Measurements from ENCODE around the gene OR10G7.

OR10G7 gene, protein sequence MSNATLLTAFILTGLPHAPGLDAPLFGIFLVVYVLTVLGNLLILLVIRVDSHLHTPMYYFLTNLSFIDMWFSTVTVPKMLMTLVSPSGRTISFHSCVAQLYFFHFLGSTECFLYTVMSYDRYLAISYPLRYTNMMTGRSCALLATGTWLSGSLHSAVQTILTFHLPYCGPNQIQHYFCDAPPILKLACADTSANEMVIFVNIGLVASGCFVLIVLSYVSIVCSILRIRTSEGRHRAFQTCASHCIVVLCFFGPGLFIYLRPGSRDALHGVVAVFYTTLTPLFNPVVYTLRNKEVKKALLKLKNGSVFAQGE

GRCh38 chr11:124041254-124041653 is at the start of gene OR10G7:
Gene OR10G7, minus strand, starts transcription at chr11:124041325. Its CDS starts 2,324 bp downstream, at chr11:124039001.
- no peak for DNase-seq

DNA sequence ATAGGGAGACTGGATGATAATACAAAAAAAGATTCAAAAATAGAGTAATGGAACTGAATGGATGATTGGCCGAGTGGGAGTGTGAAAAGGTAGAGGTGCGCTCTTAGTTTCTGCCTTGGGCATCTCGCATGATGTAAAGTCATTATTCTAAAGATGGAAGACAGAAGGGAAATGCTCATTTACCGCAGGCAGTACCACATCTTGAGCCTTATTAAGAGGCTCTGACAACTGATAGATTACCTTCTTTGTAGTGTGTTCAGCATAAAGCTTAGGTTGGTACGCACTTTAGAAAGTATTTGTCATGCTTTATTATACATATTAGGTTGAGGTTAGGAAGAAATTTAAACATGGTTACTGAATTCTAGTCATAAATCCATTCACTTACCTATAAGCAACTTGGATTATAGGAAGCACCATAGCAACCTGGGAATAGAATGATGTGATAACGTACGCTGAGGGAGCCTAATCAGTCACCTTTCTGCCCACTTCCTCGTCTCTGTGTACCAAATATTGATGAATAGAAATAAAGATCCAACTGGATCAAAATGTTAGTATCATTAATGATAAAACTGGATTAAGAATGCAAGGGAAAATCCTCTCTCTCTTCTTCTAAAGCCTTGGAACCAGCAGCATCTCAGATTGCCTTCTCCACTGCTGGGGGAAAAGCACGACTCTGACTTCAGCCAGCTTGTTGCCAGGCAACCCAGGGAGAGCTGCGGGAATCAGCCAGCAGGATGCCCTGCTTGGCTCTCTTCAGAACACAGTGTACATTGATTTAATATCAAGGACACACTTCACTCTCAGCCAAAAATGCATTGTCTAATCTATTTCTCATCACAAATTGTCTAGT is 45.1 kb upstream of the OR10G7 start:
- no peak for DNase-seq

DNA sequence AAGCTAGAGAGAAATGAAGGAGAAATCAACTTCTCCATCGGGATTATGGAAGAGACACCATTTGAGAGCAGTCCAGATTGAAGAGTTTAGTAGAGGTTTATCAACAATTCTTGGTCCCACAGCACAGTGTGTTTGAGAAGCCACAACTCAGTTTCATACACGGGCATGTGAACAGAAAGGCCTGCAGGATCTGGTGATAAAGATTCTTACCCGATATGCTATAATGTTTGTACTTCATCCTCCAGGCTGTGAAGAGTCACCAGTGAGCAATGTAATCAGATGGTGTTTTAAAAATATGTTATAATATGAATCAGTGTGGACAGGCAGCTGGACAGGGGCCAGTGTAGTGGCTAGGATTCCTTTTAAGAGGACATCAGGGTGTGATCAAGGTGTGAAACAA is 44.5 kb upstream of the OR10G7 start:
- no peak for DNase-seq

- DNase-seq = no peak
Measured at GRCh38 chr11:124082371-124082770, 41.2 kb upstream of the OR10G7 start.

DNA sequence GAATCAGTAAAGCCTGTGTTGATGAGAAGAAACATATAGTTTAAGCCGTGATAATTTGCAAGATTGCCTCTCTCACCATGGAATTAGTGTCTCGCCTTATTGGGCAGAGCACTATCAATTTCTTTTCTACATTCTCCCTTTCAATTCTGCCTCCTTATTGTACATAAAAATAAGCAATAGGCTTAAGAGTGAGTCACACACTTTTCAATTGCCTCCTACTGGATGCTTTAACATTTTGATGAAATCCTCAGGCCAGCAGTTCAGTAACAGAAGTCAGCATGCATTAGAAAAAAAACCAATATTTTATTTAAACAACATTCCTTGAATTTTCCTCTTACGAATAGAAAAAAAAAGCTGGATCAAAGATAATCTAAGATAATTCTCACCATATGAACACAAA is 40.4 kb upstream of the OR10G7 start:
- no peak for DNase-seq

GRCh38 chr11:124080327-124081001 is 39.3 kb upstream of the OR10G7 start:
- no peak for DNase-seq

GRCh38 chr11:124079631-124080326 is 38.7 kb upstream of the OR10G7 start:
- DNase-seq = no peak

DNA sequence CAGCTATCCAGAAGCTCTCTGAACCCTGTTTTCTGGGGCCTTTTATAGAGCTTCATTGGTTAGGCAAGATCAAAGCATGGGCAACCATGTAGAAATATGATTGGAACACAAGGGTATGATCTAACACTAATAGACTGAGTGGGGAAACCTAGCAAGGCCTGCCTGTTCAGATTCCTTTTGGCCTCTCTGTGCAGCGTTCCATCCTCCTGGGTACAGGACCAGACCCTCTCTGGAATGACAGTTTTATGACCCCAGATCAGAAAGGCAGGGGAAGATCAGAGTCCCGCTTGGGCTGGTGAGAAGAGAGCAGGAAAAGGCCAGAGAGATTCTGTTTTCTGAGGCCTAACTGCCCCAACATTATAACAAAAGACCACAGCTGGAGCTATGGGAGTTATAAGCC is 37.5 kb upstream of the OR10G7 start:
- DNase-seq = no peak

- no peak for DNase-seq
Measured at GRCh38 chr11:124077266-124077665, 36.1 kb upstream of the OR10G7 start.

DNA sequence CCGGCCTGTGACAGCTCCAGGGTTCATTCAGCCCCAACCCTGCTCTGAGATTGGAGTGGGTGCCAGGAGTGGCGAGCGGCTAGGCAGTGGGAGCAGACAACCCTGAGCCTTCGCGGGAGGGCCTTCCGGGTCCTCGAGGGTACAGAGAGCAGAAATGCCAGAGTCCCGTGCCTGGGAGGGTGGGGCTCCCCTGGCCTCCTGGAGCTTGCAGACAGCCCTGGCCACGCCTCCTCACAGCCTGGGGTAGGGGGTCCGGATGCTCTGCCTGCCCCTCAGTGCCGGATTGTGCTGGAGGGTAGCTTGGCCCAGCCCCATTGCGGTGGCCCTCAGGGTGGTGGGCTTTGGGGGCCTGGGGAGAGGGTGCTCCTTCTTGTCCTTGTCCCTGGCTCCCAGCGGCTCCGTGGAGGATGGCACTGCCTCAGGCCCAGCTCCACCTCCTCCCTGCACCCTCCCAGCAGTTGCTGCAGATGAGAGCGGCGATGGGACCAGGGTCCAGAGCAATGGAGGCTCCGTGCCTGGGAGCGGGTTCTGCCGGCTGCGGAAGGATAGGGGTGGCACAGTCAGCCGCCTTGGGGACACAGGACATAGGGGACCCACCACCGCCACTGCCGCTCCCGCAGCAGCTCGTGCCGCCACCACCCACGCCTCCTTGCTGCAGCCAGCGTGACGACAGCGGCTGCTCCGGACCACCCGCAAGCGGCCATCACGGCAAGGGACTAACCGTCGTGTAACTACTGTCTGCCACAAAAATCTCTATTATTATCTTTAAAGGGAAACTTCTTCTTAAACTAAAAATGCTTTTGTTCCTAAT is 34.9 kb upstream of the OR10G7 start:
- DNase-seq = no peak

DNA sequence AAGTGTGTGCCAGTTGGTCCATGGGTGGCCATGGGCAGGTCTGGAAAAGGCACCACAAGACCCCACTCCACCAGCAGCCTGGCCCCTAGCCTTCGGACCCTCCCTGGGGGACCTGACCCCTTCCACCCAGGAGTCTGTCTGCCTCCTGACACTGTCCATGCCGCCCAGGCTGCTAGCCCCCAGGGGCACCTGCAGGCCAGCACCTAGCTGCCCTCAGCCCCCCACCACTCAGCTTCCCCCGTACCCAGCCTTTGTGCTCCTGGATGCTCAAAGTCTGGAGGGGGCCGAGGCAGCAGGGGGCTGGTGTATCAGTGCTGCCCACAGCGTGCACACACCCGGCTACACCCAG is 34.3 kb upstream of the OR10G7 start:
- DNase-seq = no peak

GRCh38 chr11:124074554-124074953 is 33.4 kb upstream of the OR10G7 start:
- no peak for DNase-seq

DNA sequence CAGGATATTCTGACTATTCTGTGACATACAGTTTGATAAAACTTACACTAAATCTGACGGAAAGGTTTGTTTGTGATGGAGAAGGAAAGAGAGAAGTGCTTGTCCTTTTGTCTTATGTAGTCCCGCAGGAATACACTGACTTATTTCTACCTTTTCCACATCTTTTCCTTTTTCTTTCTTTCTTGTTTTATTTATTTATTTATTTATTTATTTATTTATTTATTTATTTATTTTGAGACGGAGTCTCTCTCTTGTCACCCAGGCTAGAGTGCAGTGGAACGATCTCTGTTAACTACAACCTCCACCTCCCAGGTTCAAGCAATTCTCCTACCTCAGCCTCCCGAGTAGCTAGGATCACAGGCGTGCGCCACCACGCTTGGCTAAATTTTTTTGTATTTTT is 31.0 kb upstream of the OR10G7 start:
- DNase-seq = no peak

GRCh38 chr11:124071623-124071948 is 30.5 kb upstream of the OR10G7 start:
- no peak for DNase-seq

- no peak for DNase-seq
Measured at GRCh38 chr11:124070915-124071622, 29.9 kb upstream of the OR10G7 start.

DNA sequence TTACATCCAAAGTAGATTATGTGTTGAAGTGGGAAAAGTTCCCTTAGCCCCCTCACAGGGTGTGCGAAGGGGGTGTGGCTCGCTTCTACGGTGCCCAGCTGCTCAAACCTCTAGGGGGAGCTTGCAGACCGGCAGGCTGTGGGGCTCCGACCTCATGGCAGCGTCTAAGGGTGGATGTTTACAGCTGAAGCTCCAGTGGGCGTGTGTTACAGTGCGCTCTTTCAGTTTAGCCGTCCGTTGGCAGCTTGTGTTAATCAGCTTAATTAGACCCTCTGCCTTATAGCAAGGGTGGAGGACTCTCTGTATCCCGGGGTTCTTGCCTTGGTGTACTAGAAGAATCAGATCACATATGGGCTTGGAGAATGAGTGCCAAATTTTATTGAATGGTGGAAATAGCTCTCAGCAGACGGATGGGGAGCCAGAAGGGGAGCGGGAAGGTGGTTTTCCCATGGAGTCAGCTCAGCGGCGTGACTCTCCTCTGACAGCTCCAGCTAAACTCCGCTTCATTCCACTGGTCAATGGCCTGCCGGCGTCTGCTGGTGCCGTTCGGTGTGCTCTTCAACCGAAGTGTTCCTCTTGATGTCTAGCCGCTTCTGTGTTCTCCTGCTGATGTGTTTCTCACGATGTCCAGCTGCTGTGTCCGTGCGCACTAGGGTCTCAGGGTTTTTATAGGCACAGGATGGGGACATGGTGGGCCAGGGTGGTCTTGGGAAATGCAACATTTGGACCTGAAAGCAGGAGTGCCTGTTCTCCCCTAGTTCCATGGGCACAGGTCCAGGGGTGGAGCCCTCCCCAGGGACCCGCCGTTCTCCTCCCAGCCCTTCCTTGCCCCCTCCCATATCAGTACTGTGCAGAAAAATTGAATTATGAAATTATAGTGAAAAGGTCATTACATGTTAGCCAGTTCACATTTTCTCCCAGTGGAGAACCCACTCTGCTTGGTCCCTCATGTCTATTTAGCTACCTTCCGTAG is 28.6 kb upstream of the OR10G7 start:
- no peak for DNase-seq

DNA sequence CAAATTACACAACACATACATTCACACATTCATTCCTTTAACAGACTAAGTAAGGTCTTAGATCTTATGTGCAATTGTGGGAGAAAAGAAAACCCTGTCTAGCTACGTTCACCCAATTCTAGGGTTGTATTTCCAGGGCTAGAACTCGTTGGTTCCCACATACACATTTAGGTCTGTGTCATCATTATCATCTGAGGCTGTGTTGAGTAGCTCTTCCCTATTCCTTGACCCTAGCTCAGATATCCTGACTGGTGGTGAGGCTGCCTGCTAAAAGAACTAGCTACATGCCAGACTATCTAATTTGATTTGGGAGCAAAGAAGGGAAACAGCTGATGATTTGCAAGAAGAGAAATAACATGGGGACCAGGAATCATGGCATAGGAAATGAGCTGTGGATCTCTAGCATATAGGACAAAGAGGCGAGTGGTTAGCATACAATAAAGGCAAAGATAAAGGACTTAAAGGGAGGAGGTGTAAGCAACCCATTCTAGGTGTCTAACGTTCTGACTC is 27.5 kb upstream of the OR10G7 start:
- DNase-seq = no peak

DNA sequence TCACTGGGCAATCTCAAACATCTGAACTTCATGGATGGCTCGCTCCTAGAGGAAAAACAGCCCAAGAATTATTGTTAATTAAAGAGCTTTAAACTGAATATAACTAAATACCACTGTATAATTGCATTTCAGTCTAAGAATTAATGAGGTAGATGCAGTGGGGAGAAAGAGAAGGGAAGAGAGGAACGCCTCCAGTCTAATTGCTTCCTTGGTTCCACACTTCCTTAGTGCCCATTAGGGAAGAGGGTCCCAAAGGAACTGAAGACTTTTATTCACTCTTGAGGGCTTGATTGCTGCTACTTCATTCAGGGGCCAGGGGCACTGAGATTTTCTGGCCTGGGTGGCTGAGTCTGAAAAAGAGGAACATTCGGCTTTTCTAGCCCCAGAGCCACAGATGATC is 11.8 kb upstream of the OR10G7 start:
- no peak for DNase-seq

DNA sequence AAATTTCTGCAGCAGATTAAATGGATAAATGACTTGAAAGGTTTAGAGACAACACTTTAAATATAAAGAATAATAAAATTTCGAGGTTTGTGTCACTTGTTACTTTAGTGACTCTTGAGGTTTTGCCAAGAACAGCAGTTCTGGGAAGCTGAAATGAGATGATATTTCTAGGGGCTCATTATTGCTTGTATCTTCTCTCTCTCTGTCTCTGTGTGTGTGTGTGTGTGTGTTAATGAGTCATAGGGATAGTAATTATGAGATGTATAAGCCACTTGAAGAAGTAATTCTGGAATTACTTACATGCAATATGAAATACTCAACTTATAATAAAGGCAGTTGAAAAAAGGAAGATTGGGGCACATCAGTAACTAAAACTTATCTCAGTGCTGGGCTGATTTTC is 9.6 kb upstream of the OR10G7 start:
- DNase-seq = no peak

GRCh38 chr11:124043420-124043819 is 2.3 kb upstream of the OR10G7 start:
- DNase-seq = no peak
